Heart left ventricle (tissue), 13 donors: ENCODE data around the gene PRKCB.

ENCODE experiments used
- CTCF ChIP-seq, 12 donors: fragments of 200-600 bp; sonication (generic) in 4 of 12; IDR thresholded peaks; one replicate each; pipeline versions ENCODE4 v1.5.0 to v1.8.0; 2018 to 2022; ENCODE audit warnings: antibody characterized with exemption in 12 of 12, mild to moderate bottlenecking in 5 of 12
- POLR2A ChIP-seq, 2 donors: fragments of 450-650 bp; IDR thresholded peaks; one replicate each; pipeline ENCODE4 v1.6.1; 2017; ENCODE audit warnings: antibody characterized with exemption in 2 of 2, mild to moderate bottlenecking in 2 of 2, moderate library complexity in 2 of 2
- donor health status: ischemic (EF 13 %, LVEDD 7.1; RV severe dilation, severe dysfunction).
- donor health status: DM: no; HTN: yes; CAD: no.
- donor health status: DM: no; HTN: no; CAD: no.
- donor health status: ischemic (EF 25% LVEDD 6.9; RV normal size, moderate dysfunction).
- donor health status: ischemic (EF 25% LVEDD 5.7; RV mildly dilated, moderate dysfunction).
- donor health status: ischemic (EF 35%, LVEDD 5.7; RV mildly dilated, moderate dysfunction).
- donor health status: nonischemic (EF 11% LVEDD 7.7; RV severe dilation, severe dysfunction).
- donor health status: DM: yes; HTN: yes; CAD: no.
- donor health status: PGD.
- donor health status: ischemic (EF 29% LVEDD 5.4; RV normal size, mild dysfunction).
- donor health status: nonischemic (EF 23%, LVEDD 6.1; RV moderate dilation, normal function).

DNA sequence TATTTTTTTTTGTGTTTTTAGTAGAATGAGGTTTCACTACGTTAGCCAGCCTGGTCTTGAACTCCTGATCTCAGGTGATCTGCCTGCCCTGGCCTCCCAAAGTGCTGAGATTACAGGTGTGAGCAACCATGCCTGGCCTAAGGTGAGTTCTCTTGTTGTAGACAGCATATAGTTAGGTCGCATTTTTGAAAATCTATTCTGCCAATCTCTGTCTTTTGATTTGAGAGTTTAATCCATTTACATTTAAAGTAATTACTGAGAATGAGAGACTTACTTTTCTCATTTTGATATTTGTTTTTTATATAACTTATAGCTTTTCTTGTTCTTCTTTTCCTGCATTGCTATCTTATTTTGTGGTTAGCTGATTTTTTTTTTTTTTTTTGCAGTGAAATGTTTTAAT lies 6.3 kb upstream of the PRKCB start:
- TF ChIP-seq CTCF (IDR thresholded peaks at IDR 0.05) (no peak), POLR2A (IDR thresholded peaks at IDR 0.05) (no peak)
